ENCODE data around the gene HPGDS. TPM values are rescaled to one million over a fixed set of nuclear protein-coding genes. Genes with fewer than 3 reads are reported as not detected.

HPGDS gene
- total and polyA plus RNA-seq, 2 donors (not counting 1 experiment from before 2014, with no cell fraction given), result not detected

DNA sequence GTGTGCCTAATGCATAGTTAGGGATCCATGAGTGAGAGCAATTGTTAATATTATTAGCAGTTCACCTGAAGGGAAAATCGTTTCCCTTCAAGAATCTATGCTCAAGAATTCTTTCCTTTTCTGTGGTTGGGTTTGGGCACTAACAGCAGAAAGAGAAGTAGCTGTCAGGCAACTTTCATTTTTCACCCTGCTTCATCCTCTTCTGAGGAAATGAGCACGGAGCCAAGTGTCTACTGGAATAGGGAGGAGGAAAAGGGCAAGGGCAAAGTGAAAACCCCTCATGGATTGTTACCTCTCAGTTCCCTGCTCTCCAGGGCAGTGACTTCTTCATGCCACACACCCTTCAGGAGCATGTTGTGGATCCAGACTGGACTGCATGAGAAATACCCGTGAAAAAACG is 2.6 kb upstream of the HPGDS start:
- Histone ChIP-seq H3K4me2 (replicated peaks; ENCODE audit: low read depth, low read length, poor library complexity, severe bottlenecking) (no peak overlapping the region), H3K79me2 (ENCODE audit: control insufficient read depth, insufficient read depth, low read length) (no peaks in the 10 kb centered on the region), H3K9ac (ENCODE audit: low read length) (no peak overlapping the region), H3K27ac (ENCODE audit: low read length in 2 of 2) (no peak overlapping the region), H3K9me3 (ENCODE audit: control extremely low read depth in 1 of 3, control insufficient read depth in 2 of 3, insufficient read depth in 1 of 3, low read length in 2 of 3) (no peaks in the 10 kb centered on the region), H4K20me1 (ENCODE audit: control insufficient read depth, insufficient read depth, low read length, poor library complexity, severe bottlenecking) (no peaks in the 10 kb centered on the region), H2AFZ (ENCODE audit: insufficient read depth, low read depth, low read length, poor library complexity, severe bottlenecking) (peak overlapping the region; percentile 12), H3K36me3 (replicated peaks in 1 of 2; ENCODE audit: control extremely low read depth in 1 of 2, control insufficient read depth in 1 of 2, extremely low read depth in 1 of 2, insufficient read depth in 2 of 2, low read length in 1 of 2) (no peaks in the 10 kb centered on the region), H3K27me3 (replicated peaks in 1 of 4; ENCODE audit: control extremely low read depth in 1 of 4, control insufficient read depth in 3 of 4, insufficient read depth in 4 of 4, low read length in 3 of 4) (no peaks in the 10 kb centered on the region), H3K4me1 (ENCODE audit: control insufficient read depth in 2 of 2, insufficient read depth in 2 of 2, low read length in 2 of 2) (no peaks in the 10 kb centered on the region), H3K4me3 (ENCODE audit: control extremely low read depth in 1 of 5, extremely low read depth in 1 of 5, insufficient read depth in 1 of 5, low read depth in 2 of 5, low read length in 4 of 5) (no peak overlapping the region)
- CTCF ChIA-PET, result no interaction called here
- Mint-ChIP-seq H3K27me3 (peaks cover 11% of the 10 kb centered on the region), H3K9me3 (ENCODE audit: insufficient read depth) (no peaks in the 10 kb centered on the region), H3K4me1 (peaks cover 2% of the 10 kb centered on the region), H3K4me3 (no peak overlapping the region), H3K27ac (no peak overlapping the region)
- WGBS (ENCODE audit: insufficient coverage), result no CpG with 5 or more reads among the region's 4 CpGs
- POLR2A ChIA-PET, result no interaction called here
- no peak for TF ChIP-seq CTCF (IDR thresholded peaks at IDR 0.05)
- TF ChIP-seq EZH2 (IDR thresholded peaks at IDR 0.05; ENCODE audit: borderline replicate concordance, insufficient read depth, low read depth, low read length, poor library complexity, severe bottlenecking), result no peak
- intact Hi-C loops (cut with micrococcal nuclease), result no loop called here
- DNase-seq (no peak), ATAC-seq (ENCODE audit: low read depth) (no peak)

DNA sequence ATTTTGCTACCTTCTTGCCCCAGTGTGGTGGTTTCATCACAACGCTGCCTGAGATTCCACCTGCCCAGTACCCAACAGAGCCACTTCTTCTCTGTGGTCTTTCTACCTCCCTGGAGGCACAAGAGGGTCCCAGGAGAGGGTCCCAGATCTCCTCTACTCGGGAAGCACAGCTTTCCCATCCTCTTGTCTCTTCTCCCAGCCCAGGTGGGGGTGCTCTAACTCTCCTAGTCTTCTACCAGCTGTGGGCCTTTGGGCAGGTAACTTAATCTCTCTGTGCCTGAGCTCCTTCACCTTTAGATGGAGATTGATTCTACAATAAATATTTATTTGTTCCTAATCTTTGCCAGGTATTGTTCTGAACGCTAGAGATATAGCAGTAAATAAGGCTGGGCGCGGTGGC is 1.8 kb upstream of the HPGDS start:
- H2AFZ ChIP-seq (ENCODE audit: insufficient read depth, low read depth, low read length, poor library complexity, severe bottlenecking), result no peak overlapping the region
- CTCF ChIA-PET, result no interaction called here

More for the DNA sequence above, 1.8 kb upstream of the HPGDS start:
- peaks cover 0 to 3% (median 0%) of the 10 kb centered on the region in 3 donors for H3K9me3 ChIP-seq (ENCODE audit: control extremely low read depth in 1 of 3, control insufficient read depth in 2 of 3, insufficient read depth in 1 of 3, low read length in 2 of 3)
- DNase-seq (no peak), ATAC-seq (ENCODE audit: low read depth) (no peak)
- no peaks in the 10 kb centered on the region for H4K20me1 ChIP-seq (ENCODE audit: control insufficient read depth, insufficient read depth, low read length, poor library complexity, severe bottlenecking)
- Mint-ChIP-seq H3K27ac (no peak overlapping the region), H3K4me1 (peaks cover 7% of the 10 kb centered on the region), H3K27me3 (peaks cover 7% of the 10 kb centered on the region), H3K9me3 (ENCODE audit: insufficient read depth) (no peaks in the 10 kb centered on the region), H3K4me3 (no peak overlapping the region)
- H3K79me2 ChIP-seq (ENCODE audit: control insufficient read depth, insufficient read depth, low read length), result no peaks in the 10 kb centered on the region
- H3K27ac ChIP-seq (ENCODE audit: low read length in 2 of 2), result no peak overlapping the region
- WGBS (ENCODE audit: insufficient coverage), result 88% methylated on average over 5 of the region's 5 CpGs
- H3K9ac ChIP-seq (ENCODE audit: low read length), result no peak overlapping the region
- H3K4me1 ChIP-seq (ENCODE audit: control insufficient read depth in 2 of 2, insufficient read depth in 2 of 2, low read length in 2 of 2), result no peaks in the 10 kb centered on the region
- POLR2A ChIA-PET, result no interaction called here
- intact Hi-C loops (cut with micrococcal nuclease), result no loop called here
- no peaks in the 10 kb centered on the region for H3K27me3 ChIP-seq (replicated peaks in 1 of 4; ENCODE audit: control extremely low read depth in 1 of 4, control insufficient read depth in 3 of 4, insufficient read depth in 4 of 4, low read length in 3 of 4)
- no peak overlapping the region for H3K4me3 ChIP-seq (ENCODE audit: control extremely low read depth in 1 of 5, extremely low read depth in 1 of 5, insufficient read depth in 1 of 5, low read depth in 2 of 5, low read length in 4 of 5)
- H3K36me3 ChIP-seq (replicated peaks in 1 of 2; ENCODE audit: control extremely low read depth in 1 of 2, control insufficient read depth in 1 of 2, extremely low read depth in 1 of 2, insufficient read depth in 2 of 2, low read length in 1 of 2), result no peaks in the 10 kb centered on the region
- H3K4me2 ChIP-seq (replicated peaks; ENCODE audit: low read depth, low read length, poor library complexity, severe bottlenecking), result no peak overlapping the region
- TF ChIP-seq CTCF (IDR thresholded peaks at IDR 0.05) (no peak), EZH2 (IDR thresholded peaks at IDR 0.05; ENCODE audit: borderline replicate concordance, insufficient read depth, low read depth, low read length, poor library complexity, severe bottlenecking) (no peak)

All from B cell (primary cell).